ENCODE data around the gene KCNJ11.

The KCNJ11 gene

GRCh38 chr11:17391493-17392355 is 3.3 kb upstream of the KCNJ11 start:
- no peak for DNase-seq (ENCODE audit: low read depth, low spot score)

DNA sequence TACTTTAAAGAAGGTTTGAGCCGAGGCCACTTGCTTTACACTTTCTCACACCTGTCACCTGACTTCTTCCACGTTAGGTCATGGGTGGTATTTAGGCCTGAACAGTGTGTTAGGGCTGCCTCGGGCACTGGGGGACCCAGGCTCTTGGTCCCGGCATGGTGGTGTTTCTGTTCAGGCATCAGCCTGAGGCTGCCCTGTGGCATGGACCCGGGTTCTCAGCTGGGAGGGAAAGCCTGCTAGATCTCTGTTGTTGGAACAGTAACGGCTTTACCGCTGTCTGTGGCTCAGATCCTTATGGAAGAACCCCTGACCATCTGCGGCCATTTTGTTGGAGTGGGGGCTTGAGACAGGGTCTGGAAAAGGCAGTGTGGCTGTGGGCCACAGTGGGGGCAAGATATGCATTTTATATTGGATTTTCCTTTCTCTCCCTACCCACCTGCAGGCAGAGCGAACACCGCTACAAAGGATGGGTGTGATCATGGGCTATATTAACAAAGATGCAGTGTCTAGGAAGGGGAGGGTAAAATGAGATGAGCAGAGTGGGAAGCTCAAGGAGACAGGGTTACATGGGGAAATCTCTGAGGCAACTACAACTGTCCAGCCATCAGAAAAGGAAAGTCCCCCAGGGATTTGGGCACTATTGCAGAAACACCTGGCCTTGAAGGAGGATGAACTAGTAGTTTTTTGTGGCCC is 1.6 kb upstream of the KCNJ11 start:
- DNase-seq (ENCODE audit: low read depth, low spot score): no peak

DNA sequence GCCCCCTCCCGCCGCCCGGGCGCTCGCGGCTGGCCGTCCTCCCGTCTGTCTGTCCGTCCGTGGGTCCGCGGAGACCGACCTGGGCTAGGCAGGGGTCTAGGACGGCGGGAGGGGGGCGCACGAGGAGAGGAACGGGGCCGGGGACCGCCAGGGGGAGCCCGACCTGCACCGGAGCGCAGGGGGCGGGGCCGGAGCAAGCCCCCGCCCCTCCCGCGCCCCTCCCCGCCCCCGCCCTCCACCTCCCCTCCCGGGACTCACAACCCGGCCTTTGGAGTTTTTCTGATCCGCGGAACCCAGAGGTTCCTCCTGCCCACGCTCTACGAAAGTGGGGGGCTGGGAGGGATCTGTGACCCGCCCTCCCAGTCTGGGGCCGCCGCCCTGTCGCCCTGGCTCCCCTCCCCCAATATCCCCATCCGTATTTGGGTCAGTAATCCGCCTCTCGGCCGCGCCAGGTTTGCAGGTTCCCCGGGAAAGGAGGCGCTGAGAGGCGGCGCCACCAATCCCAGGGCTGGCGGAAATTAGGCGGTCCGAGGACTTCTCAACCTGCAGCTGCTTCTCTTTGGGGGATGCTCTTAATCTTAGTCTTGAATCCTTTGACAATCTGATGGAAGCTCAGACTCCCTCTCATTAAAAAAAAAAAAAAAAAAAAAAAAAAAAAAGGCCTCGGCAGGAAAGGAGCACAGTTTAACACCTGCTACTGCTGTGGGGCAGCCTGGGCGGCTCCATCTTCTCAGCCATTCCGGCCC is 925 bp upstream of the KCNJ11 start:
- DNase-seq (ENCODE audit: low read depth, low spot score): peak; percentile 76

GRCh38 chr11:17387811-17388210 is 648 bp downstream of the KCNJ11 start:
- no peak for DNase-seq (ENCODE audit: low read depth, low spot score)

DNA sequence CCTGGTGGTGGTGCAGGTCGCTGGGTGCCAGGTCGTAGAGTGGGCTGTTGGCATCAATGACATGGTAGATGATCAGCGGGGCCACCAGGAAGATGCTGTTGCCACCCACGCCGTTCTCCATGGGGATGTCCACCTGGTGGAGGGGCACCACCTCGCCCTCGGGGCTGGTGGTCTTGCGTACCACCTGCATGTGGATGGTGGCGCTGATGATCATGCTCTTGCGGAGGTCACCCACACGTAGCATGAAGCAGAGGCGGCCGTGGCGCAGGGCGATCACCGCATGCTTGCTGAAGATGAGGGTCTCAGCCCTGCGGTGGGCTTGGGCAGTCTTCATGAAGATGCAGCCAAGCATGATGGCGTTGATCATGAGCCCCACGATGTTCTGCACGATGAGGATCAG is 1.2 kb downstream of the KCNJ11 start:
- DNase-seq (ENCODE audit: low read depth, low spot score): no peak

GRCh38 chr11:17386331-17387084 is 2.0 kb downstream of the KCNJ11 start:
- peak; percentile 50 for DNase-seq (ENCODE audit: low read depth, low spot score)

- DNase-seq (ENCODE audit: low read depth, low spot score): no peak
These were observed 2.5 kb downstream of the KCNJ11 start for GRCh38 chr11:17385926-17386325.

DNA sequence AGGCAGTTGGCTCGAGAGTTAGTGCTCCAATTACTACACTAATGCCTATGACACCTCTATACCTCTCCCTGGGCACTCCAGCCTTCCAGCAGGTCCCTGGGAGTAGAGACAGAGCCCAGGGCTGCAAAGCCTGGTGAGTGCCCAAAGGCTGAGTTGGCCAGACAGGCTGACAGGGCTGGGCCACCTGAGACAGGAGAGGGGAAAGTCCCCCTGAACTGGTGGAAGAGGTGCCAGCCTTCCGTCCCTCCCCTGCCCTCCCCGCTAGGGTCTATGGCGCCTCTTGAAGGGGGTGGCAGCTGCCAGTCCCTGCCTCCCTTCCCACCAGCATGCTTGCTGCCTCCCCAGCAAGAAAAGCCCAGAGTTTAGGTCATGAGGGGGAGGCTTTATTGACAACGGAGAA is 3.0 kb downstream of the KCNJ11 start:
- no peak for DNase-seq (ENCODE audit: low read depth, low spot score)

- DNase-seq (ENCODE audit: low read depth, low spot score): peak; percentile 88
These were observed 4.4 kb downstream of the KCNJ11 start for GRCh38 chr11:17384002-17384511.

DNA sequence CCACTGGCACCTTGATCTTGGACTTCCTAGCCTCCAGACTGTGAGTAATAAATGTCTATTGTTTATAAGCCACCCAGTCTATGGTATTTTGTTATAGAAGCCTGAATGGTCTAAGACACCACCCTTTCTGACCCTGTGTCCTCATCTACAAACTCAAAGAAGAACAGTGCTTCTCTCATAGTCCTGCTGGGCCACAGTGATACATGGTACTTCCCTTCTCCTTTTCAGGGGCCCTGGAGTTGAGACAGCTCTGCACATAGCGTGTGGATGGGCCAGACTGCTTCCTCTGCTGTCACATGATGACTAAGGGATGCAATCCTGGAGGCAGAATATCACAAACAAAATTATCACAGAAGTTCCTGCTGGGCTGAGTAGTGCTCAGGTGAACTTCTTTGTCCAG is 5.0 kb downstream of the KCNJ11 start:
- no peak for DNase-seq (ENCODE audit: low read depth, low spot score)

DNA sequence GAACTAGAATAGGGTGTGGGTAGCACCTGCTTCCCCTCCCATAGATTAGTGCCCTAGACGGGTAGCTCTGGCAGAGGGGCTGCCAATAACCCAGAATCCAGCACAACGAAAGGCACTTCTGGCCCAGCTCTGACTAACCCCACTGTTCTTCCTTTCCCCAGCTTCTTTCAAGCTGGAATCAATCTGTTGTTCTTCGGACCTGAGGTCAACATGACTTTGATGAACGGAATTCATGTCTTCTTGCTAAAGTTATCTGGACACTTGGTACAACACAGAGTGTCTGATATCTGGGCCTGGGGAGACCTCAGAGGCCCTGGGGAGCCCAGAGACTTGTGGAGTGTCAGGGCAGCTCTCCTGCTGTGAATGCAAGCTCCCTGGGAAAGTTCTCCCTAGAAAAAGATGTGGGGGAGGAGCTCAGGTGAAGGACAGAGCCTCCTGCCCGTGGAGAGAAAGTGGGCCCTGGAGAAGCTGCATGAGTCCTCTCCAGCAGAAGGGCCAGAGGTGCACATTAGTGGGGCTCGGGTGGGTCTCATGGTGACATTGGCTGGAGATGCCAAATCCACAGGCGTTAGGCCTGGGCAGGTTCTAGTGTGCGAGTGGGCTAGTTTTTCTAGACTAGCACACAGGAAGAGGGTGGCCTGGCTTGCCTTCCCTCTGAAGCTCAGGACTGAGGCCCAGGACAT is 6.3 kb downstream of the KCNJ11 start:
- no peak for DNase-seq (ENCODE audit: low read depth, low spot score)

DNA sequence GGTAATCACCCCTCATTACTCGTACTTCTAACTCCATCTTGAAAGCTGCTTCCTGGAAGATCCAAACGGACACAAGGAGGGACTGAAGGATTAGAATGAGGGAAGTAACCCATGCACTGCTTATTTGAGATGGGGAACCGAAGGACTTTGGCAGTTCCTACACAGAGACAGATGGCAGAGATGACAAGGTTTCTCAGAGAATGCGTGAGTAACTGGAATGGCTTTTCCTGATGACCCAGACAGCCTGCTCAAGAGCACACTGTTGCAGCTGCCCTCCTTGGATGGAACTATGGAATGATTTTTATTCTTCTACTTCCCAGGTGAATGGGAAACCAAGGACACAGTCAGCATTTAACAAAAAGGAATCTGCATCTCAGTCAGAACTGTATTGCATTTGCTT is 7.3 kb downstream of the KCNJ11 start:
- no peak for DNase-seq (ENCODE audit: low read depth, low spot score)

GRCh38 chr11:17379383-17380180 is 8.9 kb downstream of the KCNJ11 start:
- no peak for DNase-seq (ENCODE audit: low read depth, low spot score)

- no peak for DNase-seq (ENCODE audit: low read depth, low spot score)
These were observed 9.8 kb downstream of the KCNJ11 start for GRCh38 chr11:17378655-17379054.

- DNase-seq (ENCODE audit: low read depth, low spot score): no peak
These were observed 12.0 kb downstream of the KCNJ11 start for GRCh38 chr11:17376493-17376892.

DNA sequence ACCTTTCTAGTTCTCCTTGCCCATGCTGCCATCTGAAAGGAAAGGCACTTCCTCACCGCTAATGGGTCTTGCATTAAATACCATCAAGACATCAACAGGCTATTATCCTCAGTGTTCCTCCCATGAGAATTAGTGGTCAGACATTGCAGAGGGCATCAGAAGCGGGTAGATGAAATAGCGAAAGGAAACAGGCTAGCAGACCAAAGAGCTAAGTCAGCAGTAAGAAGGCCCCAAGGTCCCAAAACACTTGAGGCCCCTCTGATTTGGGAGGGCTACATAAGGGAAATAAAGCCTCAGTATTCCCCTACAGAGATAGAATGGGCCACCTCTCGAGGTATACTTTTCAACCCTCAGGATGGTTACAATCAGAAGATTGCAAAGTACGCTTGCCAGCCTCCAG is 12.9 kb downstream of the KCNJ11 start:
- DNase-seq (ENCODE audit: low read depth, low spot score): no peak

GRCh38 chr11:17371614-17372013 is 16.8 kb downstream of the KCNJ11 start:
- DNase-seq (ENCODE audit: low read depth, low spot score): peak; percentile 50

- no peak for DNase-seq (ENCODE audit: low read depth, low spot score)
These were observed 18.7 kb downstream of the KCNJ11 start for GRCh38 chr11:17369684-17370243.

- no peak for DNase-seq (ENCODE audit: low read depth, low spot score)
These were observed 19.4 kb downstream of the KCNJ11 start for GRCh38 chr11:17369094-17369493.

GRCh38 chr11:17368551-17368950 is 19.9 kb downstream of the KCNJ11 start:
- no peak for DNase-seq (ENCODE audit: low read depth, low spot score)

Data from astrocyte of the hippocampus (primary cell).